Measurements from ENCODE around the gene HABP4.
A peak's percentile ranks its signal among the peaks of the same experiment; 100 is the strongest.

HABP4 gene

DNA sequence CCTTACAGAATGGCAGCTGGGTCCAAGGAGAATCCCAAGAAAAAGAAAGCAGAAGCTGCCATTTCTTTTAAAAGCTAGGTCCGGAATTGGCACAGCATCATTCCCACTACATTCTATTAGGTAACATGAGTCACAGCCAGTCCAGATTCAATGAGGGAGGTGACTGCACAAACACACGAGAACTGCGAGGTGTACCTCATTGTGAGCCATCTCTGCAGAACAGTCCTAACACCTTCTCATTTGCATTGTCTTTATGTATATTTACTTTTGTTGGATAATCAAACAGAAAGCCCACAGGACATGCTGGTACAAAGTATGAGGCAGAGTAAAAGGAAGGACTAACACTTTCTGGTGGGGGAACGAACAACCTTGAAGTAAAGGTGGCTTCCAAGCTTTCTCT, 14.6 kb upstream of the HABP4 start:
- TF ChIP-seq, protein P1, sequence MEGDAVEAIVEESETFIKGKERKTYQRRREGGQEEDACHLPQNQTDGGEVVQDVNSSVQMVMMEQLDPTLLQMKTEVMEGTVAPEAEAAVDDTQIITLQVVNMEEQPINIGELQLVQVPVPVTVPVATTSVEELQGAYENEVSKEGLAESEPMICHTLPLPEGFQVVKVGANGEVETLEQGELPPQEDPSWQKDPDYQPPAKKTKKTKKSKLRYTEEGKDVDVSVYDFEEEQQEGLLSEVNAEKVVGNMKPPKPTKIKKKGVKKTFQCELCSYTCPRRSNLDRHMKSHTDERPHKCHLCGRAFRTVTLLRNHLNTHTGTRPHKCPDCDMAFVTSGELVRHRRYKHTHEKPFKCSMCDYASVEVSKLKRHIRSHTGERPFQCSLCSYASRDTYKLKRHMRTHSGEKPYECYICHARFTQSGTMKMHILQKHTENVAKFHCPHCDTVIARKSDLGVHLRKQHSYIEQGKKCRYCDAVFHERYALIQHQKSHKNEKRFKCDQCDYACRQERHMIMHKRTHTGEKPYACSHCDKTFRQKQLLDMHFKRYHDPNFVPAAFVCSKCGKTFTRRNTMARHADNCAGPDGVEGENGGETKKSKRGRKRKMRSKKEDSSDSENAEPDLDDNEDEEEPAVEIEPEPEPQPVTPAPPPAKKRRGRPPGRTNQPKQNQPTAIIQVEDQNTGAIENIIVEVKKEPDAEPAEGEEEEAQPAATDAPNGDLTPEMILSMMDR (IDR thresholded peaks at IDR 0.05; ENCODE audit: low read depth, low read length, missing control alignments) = no peak
- no peak overlapping the region for H3K4me3 ChIP-seq (ENCODE audit: low read depth, low read length)
- no peak for DNase-seq (ENCODE audit: low read depth)

DNA sequence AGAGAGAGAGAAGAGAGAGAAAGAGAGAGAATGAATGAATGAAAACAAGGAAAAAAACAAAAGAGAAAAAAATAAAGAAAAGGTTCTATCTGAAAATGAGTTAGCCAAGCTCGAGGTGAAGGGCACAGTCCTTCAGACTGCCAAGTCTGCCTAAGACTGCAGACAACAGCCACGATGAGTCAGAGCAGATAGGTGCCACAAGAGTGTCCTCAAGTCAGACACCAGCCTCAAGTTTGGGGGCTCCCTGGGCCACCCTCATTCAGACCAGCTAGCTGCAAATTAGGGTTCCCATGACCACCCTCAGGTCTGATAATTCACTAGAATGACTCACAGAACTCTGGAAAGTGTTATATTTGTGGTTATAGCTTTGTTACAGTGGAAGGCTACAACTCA, 13.9 kb upstream of the HABP4 start:
- no peak for DNase-seq (ENCODE audit: low read depth)
- no peak overlapping the region for H3K4me3 ChIP-seq (ENCODE audit: low read depth, low read length)
- TF ChIP-seq, protein P1 (IDR thresholded peaks at IDR 0.05; ENCODE audit: low read depth, low read length, missing control alignments) = no peak

DNA sequence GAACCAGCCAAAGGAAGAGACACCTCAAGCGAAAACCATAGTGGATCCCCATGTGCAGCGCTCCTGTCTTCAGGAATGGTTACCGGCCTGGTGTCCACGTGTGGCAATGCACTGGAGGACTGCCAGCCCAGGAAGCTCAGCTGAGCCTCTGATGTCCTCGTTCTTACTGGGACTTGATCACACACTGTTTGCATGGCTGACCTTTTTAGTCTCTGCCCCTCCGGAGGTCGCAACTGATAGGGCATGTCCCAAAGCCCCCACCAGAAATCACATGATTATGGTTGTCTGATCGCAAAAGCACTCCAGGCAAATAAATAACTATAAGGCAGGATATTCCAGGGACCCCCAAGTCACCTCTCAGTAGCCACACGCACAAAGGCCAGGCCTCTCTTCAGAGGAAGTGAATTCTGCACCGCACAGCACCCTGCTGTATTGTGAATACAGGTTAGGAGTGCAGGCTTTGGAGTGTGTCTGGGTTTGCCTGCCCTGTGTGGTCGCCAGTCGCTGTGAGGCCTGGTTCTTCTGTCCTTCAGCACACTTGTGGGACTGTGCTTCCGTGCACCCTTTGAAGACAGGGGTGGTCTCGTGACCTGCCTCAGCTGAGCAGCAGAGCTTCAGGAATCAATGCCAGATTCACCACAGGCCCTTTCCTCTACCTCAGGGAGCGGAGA, 13.4 kb upstream of the HABP4 start:
- DNase-seq (ENCODE audit: low read depth) = no peak
- TF ChIP-seq, protein P1 (IDR thresholded peaks at IDR 0.05; ENCODE audit: low read depth, low read length, missing control alignments) = no peak
- H3K4me3 ChIP-seq (ENCODE audit: low read depth, low read length) = no peak overlapping the region

DNA sequence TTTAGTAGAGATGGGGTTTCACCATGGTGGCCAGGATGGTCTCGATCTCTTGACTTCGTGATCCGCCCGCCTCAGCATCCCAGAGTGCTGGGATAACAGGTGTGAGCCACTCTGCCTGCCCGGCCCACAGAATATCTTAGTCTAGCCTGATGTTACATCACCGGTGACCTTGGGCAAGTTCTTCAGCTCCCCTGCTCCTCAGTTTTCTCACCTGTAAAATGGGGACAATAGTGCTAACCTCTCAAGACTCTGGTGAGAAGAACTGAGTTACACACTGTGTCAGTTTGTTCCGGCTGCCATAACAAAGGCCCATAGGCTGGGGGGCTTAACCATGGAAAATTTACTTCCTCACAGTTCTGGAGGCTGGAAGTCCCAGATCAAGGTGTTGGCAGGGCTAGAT, 12.5 kb upstream of the HABP4 start:
- TF ChIP-seq, protein P1 (IDR thresholded peaks at IDR 0.05; ENCODE audit: low read depth, low read length, missing control alignments) = no peak
- no peak for DNase-seq (ENCODE audit: low read depth)
- no peak overlapping the region for H3K4me3 ChIP-seq (ENCODE audit: low read depth, low read length)

DNA sequence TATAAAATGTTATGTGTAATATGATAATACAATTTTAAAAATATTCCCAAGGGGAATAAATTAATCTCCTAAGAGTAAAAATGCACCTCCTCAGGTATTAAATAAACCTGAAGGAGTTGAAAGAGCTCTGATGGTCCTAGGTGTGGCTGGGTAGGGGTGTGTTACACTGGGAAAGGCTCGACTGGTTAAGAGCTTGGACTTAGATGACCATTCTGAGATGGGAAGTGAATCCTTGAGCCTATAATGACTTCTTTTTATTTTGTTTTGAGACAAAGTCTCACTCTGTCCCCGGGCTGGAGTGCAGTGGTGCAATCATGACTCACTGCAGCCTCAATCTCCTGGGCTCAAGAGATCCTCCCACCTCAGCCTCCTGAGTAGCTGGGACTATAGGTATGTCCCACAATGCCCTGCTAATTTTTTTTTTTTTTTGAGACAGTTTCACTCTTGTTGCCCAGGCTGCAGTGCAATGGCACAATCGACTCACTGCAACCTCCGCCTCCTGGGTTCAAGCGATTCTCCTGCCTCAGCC, 9.2 kb upstream of the HABP4 start:
- H3K4me3 ChIP-seq (ENCODE audit: low read depth, low read length) = no peak overlapping the region
- no peak for DNase-seq (ENCODE audit: low read depth)
- TF ChIP-seq, protein P1 (IDR thresholded peaks at IDR 0.05; ENCODE audit: low read depth, low read length, missing control alignments) = no peak

DNA sequence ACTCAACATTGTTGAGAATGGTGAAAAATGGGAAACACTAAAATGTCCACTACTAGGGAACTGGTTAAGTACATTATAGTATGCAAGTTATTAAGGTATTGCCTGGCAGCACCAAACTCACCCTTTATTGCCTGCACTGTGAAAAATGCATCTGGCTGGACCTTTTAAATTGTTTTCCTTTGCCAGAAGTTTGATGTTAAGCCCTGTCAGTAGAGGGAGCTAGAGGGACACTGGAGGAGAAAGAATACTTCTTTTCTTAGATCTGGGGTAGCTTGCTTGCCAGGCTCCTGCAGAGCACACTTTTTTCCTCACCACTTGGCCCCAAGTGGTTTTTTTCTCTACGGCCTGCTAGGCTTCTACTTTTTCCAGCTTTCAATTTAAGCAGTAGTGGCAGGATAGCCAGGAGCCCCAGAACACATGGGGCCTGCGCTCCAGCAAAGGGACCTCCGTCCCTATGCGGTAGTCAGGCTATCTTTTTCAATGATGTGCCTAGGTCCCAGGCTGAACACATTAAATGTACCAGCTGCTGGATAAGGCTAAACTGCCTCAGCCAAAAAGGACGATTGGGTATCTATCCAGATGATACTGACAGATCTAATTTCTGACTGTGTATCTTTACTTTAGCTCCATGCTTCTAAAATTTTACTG, 8.0 kb upstream of the HABP4 start:
- peak; percentile 26 for DNase-seq (ENCODE audit: low read depth)
- TF ChIP-seq, protein P1 (IDR thresholded peaks at IDR 0.05; ENCODE audit: low read depth, low read length, missing control alignments) = peak; percentile 67
- no peak overlapping the region for H3K4me3 ChIP-seq (ENCODE audit: low read depth, low read length)

All from GM12864 (cell line).